Fibroblast of villous mesenchyme (primary cell): ENCODE results near the gene INPP5A. TPM values are rescaled to one million over a fixed set of nuclear protein-coding genes. Genes with fewer than 3 reads are reported as not detected.
"Not testable (repeated sequence)": the region's sequence is repeated elsewhere in the genome, so short reads cannot be mapped to it uniquely, and the experiment has no call there.

Experiments used
- DNase-seq: peaks from one replicate; pipeline ENCODE4 v3.0.0-alpha.2; 2010; ENCODE audit warnings: low read depth
- H3K4me3 ChIP-seq: 2 replicates; pipeline ENCODE4 v1.5.1; 2011; ENCODE audit warnings: low read depth, mild to moderate bottlenecking, low read length
- total RNA-seq: library from RNA; depleted of rRNA; stranded (reverse); fragments of >200 nt; gene quantifications from 2 replicates; pipeline ENCODE4 v1.2.3, GENCODE V29; 2012
- TF ChIP-seq, protein P1 (sequence below): IDR thresholded peaks from 2 replicates; pipeline ENCODE4 v1.5.1; 2012; ENCODE audit warnings: low read depth, mild to moderate bottlenecking, low read length; ENCODE audit not compliant: insufficient read depth

The INPP5A gene
- total RNA-seq, 1 donor, result 33.2 TPM

- no peak overlapping the region for H3K4me3 ChIP-seq
- no peak for DNase-seq
- TF ChIP-seq, protein P1, sequence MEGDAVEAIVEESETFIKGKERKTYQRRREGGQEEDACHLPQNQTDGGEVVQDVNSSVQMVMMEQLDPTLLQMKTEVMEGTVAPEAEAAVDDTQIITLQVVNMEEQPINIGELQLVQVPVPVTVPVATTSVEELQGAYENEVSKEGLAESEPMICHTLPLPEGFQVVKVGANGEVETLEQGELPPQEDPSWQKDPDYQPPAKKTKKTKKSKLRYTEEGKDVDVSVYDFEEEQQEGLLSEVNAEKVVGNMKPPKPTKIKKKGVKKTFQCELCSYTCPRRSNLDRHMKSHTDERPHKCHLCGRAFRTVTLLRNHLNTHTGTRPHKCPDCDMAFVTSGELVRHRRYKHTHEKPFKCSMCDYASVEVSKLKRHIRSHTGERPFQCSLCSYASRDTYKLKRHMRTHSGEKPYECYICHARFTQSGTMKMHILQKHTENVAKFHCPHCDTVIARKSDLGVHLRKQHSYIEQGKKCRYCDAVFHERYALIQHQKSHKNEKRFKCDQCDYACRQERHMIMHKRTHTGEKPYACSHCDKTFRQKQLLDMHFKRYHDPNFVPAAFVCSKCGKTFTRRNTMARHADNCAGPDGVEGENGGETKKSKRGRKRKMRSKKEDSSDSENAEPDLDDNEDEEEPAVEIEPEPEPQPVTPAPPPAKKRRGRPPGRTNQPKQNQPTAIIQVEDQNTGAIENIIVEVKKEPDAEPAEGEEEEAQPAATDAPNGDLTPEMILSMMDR, result no peak
Measured at GRCh38 chr10:132667342-132668047, 129.9 kb downstream of the INPP5A start.

DNA sequence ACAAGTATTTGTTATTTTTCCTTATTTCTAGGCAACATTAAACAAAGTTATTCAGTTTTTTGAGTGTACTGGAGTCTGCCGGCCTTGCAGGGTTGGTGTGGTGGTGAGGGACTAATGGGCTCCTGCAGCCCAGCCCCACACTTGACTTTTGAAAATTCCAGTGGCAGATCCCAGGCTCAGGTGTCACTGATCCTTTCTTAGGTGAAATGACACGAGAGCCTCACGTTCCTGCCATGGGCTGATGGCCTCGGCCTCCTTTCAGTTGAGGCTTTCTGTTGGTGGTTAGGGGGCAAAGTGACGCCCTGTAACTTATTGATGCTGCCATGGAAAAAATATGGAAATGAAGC is 130.4 kb downstream of the INPP5A start:
- no peak overlapping the region for H3K4me3 ChIP-seq
- TF ChIP-seq, protein P1, result no peak
- DNase-seq, result no peak

GRCh38 chr10:132669208-132669861 is 131.7 kb downstream of the INPP5A start:
- no peak for DNase-seq
- TF ChIP-seq, protein P1, result no peak
- no peak overlapping the region for H3K4me3 ChIP-seq

- H3K4me3 ChIP-seq, result no peak overlapping the region
- TF ChIP-seq, protein P1, result no peak
- DNase-seq, result no peak
Measured at GRCh38 chr10:132670546-132671227, 133.1 kb downstream of the INPP5A start.

DNA sequence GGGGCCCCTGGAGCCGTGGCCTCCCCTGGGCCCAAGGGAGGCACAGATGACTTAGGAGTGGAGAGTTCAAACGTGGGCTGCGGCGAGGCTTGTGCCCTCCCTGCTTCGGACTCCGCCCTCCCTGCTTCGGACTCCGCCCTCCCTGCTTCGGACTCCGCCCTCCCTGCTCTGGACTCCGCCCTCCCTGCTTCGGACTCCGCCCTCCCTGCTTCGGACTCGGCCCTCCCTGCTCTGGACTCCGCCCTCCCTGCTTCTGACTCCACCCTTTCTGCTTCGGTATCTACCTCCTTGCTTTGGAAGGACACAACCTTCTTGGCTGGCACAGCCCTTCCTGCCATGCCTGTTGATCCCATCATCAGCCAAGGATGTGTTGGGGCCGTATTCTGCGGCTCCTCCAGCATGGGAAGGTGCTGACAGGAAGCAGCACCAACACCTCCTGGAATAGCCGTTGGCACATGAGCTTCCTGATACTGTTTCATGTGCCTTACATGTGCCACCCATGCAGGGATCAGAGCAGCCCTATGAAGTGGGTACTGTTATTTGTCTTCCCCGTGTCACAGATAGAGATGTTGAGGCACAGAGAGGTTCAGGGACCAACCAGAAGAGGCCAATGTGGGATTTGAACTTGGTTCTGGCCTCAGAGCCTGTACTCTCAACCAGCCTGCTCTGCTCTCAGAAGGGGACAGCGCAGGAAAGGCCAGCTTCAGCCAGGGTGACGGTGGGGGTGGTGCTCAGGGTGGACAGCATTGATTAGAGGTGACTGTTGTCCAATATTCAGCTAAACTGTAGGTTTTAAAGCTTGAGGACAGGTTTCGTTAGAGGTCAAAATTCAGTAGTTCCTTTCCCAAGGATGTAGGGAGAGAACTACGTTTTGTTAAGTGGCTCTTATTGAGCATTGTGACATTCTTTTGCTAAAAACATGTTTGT is 133.9 kb downstream of the INPP5A start:
- no peak for DNase-seq
- H3K4me3 ChIP-seq, result no peak overlapping the region
- TF ChIP-seq, protein P1, result no peak

DNA sequence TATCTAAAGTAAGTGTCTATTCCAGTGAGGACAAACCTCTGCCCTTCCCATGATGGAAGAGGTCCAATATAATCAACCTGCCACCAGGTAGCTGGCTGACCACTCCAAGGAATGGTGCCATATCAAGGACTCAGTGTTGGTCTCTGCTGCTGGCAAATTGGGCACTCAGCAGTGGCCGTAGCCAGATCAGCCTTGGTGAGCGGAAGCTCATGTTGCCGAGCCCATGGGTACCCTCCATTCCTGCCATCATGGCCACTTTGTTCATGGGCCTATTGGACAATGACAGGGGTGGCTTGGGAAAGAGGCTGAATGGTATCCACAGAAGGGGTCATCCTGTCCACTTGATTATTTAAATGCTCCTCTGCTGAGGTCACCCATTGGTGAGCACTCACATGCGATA is 136.2 kb downstream of the INPP5A start:
- H3K4me3 ChIP-seq, DNase-seq: not testable (repeated sequence)
